ENCODE results near the gene INS.
"Not testable (repeated sequence)": the region's sequence is repeated elsewhere in the genome, so short reads cannot be mapped to it uniquely, and the experiment has no call there.

INS gene

GRCh38 chr11:2180789-2181370 lies 19.9 kb upstream of the INS start:
- no peak for DNase-seq

DNA sequence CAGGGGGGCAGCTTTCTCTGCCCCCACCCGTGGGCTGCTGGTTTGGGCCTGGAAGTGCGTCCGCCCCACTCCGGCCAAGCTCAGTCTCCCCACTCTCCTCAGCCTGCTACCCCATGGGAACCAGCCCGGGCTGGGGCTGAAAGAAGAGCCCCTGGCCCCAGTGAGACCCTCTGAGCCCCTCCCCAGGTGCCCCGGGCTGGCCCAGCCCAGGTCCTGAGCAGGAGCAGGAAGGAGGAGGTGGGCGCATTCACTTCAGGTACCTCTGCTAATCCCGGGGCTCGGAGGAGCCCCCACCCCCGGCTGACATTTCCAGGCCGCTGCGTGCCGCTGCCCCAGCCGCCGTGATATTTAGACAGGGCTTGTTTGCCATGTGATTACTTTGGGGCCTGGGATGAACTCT lies 19.3 kb upstream of the INS start:
- DNase-seq, result no peak

- DNase-seq, result no peak
Observed at GRCh38 chr11:2179516-2179915, 18.5 kb upstream of the INS start.

DNA sequence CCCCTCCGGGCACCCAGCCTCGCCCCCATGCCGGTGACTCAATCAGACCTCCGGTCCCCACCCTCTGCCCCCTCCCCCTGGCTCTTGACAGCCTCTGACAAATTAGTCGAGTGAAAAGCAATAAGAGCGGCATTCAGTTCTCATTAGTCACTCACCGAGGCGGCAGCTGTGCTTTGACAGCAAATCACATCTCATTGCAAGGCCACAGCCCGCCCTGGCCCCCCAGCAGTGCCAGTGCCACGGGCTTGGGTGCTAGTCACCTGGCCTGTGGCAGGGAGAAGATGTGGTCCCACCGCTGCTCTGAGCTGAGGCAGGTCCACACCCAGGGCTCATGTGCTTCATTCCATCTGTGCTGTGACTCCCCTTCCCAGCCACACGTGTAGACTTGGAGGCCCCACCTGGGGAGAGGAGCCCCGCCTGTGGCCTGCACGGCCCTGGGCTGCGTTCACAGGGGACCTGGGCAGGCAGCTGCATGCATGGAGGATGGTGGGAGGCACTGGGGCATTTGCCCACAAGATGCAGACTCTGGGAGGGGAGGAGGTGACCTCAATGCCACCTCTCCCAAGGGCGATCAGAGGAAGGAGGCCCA lies 18.0 kb upstream of the INS start:
- DNase-seq, result no peak

GRCh38 chr11:2178055-2178773 lies 17.2 kb upstream of the INS start:
- not testable (repeated sequence) for DNase-seq

DNA sequence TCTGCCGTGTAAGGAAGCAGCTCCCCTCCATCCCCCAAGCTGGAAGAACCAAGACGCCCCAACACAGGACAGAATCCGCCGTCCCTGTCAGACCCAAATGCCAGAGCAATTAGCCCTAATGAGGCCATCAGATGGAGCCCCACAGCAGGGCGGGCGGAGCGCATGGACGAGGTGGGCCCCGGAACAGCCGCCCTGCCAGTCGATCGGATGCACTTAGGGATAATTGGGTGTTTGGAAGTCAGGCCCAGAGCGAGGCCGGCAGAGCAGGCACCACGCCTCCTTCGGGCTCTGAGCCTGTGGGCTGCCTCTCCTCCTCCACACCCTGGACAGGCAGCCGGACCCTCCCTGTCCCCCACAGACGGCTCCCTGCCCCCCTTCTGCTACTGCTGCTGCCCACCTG lies 16.1 kb upstream of the INS start:
- DNase-seq, result no peak

DNA sequence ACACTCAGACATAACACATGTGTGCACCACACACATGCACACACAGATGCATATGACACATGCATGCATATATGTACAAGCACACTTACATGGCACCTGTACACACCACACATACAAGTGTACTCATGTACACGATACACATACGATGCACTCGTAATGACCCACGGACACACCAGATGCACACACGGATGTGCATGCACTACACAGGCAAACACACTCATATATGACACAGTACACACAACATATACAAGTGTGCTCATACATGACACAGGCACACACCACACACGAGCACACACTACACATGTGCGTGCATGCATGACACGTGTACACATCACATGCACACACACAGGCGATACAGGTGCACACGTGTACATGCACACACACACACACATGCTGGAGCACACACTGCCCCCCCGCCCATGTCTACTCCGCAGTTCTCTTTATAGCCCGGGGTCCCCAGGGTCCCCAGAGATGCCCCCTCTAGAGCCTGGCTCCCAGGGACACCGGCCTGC lies 15.4 kb upstream of the INS start:
- DNase-seq, result no peak

- no peak for DNase-seq
Observed at GRCh38 chr11:2175659-2176058, 14.7 kb upstream of the INS start.

- DNase-seq, result no peak
Observed at GRCh38 chr11:2174361-2174760, 13.4 kb upstream of the INS start.

DNA sequence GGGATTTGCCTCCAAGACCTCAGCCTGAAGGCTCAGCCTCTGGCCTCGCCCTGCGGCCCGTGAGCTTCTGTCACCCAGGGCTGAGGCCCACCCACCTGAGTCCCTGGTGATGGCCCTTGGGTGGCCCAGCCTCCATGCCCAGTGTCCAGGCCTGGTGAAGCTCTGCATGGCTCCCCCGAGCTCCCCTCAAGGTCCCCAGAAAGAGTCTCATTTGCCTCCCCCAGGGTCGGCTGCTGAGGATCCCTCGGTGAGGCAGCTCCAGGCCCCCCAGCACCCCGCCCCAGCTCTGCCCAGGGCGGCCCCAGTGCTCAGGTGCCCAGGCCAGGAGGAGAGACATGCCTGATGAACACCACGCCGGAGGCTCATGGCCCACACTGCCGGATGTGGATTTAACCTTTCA lies 12.8 kb upstream of the INS start:
- no peak for DNase-seq

GRCh38 chr11:2173150-2173693 lies 12.2 kb upstream of the INS start:
- DNase-seq, result no peak

GRCh38 chr11:2172676-2173075 lies 11.7 kb upstream of the INS start:
- DNase-seq, result no peak

- DNase-seq, result no peak
Observed at GRCh38 chr11:2171591-2172003, 10.6 kb upstream of the INS start, which contains the start of gene TH. Gene TH, minus strand, starts transcription at chr11:2171815. Its CDS starts 29 bp downstream, at chr11:2171786.

DNA sequence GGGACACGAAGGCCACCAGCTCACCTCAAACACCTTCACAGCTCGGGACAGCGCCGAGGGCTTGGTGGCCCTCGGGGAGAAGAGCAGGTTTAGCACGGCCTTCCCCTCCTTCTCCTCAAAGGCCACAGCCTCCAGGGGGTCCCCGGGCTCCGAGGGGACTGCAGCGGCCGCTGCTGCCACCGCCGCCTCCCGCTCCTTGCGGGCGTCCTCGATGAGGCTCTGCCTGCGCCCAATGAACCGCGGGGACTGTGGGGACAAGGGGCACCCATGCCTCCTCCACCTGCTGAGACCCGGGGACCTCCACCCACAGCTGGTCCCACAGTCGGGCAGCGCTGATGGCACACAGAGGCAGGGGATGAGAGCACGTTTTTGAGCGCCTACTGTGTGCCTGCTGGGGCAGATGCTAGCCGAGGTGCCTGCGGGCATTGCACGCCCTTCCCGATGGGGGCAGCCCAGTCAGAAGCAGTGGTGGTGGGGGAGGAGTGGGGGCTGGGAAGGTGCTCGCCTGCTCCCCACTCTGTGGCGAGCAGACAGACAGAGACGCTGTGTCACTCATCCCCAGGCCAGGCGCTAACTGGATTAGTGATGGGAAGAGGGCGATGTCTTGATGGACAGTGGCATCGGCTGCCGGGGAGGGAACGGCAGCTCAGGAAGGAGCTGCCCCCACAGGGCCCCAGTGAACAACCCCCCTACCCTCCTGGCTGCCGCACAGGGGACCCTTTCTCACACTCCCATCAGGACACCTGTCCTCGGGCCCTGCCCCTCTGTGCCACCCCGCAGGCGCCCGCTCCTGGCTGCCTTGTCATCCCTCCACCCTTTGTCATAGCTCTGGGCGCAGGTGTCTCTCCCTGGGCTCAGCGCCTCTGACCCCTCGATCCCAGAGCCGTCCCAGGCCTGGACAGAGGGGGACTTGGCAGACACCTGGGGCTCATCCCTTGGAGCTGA lies 8.9 kb upstream of the INS start:
- no peak for DNase-seq

- DNase-seq, result no peak
Observed at GRCh38 chr11:2169005-2169378, 8.0 kb upstream of the INS start.

- DNase-seq, result no peak
Observed at GRCh38 chr11:2168286-2169004, 7.4 kb upstream of the INS start.

GRCh38 chr11:2167141-2168045 lies 6.4 kb upstream of the INS start:
- DNase-seq, result no peak

DNA sequence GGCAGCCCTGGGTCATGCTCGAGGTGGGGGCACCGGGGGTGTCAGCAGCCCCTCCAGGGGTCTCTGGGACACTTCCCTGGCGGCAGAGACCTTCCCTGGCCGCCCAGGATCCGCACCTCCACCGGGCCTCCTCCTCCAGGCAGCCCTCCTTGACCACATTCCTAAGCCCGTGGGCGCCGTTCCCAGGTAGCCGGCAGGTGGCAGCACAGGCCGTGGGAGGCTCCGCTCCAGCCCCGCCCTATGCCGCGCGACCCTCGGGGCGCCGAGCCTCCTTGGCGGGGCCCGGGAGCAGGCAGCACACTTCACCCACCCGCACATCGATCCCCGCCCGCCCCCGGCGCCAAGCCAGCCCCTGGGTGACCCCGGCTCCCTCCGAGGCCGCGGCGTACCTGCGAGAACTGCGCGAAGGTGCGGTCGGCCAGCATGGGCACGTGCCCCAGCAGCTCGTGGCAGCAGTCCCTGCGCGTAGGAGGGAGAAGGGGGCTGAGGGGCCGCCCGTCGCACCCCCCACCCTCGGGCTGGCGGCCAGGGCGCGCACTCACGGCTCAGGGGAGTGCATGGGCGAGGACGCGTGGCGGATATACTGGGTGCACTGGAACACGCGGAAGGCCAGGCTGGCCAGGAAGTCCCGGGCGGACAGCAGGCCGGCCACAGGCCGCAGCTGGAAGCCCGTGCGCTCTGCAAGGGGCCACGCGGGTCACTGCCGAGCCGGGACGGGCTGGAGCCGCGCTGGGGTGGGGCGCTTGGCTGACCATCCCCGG lies 5.3 kb upstream of the INS start:
- DNase-seq, result no peak

- no peak for DNase-seq
Observed at GRCh38 chr11:2165571-2165970, 4.6 kb upstream of the INS start.

GRCh38 chr11:2164861-2165555 lies 4.0 kb upstream of the INS start:
- no peak for DNase-seq
